ENCODE data around the gene ATOH8.

GRCh38 chr2:85803704-85804425 lies 50.1 kb downstream of the ATOH8 start:
- TF ChIP-seq POLR2A (IDR thresholded peaks at IDR 0.05) (no peak), EP300 (IDR thresholded peaks at IDR 0.05) (no peak), CTCF (IDR thresholded peaks at IDR 0.05) (no peak)
